GM19438 (cell line): ENCODE results near the gene LIPC.

Source experiments
- ATAC-seq: cut with Tn5 transposase; IDR thresholded peaks from one replicate; pipeline ENCODE4 v1.9.1; 2021; ENCODE audit warnings: low read depth; ENCODE audit not compliant: unreplicated experiment

LIPC gene

DNA sequence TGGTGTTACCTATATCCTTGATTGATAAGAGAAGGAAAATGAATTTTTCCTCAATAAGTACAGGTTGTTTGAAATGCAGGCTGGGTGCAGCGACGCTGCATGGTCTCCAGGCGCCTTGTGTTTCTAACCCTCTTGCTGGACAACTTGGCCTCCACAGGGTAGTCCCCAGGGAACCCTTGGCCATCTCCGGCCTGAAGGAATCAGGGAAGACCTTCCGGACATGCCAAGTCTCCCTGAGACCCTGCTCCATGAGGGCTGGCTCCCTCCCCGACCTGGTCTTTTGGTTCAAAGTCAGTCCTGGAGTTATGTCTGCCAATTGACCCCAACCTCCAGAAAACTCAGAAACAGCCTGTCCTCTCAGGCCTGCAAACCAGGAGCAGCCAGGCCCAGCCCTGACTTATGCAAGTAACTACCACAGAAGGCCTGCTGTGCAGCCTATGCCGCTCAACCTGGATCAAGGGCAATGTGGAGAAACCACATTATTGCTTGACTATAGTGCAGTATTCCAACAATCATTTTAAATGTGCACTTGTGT is 98.3 kb downstream of the LIPC start:
- no peak for ATAC-seq

DNA sequence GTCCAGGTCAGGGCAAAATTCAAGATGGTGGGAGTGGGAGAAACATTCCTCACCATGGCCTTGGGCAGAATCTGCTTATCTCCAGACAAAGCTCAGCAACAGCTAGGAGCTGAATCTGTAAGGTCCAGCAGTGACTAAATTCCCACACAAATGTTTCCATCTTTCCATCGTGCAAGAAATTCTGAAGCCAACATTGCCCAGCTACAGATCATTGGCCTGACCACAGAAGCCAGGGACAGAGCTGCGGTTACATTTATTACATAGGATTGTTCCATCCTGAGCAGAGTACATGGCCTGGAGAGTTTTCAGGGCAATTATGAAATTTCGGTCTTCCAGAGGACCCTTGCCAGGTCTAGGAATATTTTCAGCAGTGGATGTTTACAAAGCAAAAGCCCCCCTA is 100.3 kb downstream of the LIPC start:
- no peak for ATAC-seq

DNA sequence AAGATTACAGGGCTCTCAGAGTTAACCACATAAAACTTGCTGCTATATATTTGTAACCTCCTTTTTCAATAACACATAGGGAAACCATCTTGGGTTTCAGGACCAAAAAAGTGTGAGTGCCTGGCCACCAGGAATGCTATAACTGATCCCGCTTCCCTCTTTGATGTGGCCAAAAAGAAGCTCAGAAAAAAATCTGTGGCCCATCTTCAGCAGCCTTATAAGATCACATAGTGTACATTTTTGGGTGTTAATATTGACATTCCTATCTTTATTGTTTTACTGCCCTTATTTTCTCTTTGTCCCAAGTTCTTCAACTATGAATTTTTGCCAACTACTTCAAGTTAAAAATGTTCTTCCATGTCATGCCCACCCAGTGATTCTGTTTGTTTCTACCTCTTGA is 102.8 kb downstream of the LIPC start:
- ATAC-seq, result no peak

DNA sequence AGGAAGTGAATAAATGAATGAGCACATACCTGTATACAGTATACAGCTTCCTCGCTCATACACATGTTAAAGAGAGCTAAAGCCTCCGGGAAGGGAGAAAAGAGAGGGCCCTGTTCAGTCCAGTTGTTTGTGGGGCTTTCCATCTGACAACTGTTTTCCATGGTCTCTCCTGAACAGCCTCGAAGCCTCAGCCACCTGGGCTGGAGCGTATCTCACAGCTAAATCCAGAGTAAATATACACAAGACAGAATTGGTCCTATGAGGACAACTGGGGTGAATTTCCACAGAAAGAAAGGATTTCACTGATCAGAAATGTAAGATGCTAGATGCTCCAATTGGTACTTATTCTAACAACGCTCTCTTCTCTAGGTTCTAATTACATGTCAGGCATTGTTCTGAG is 103.5 kb downstream of the LIPC start:
- ATAC-seq, result no peak

DNA sequence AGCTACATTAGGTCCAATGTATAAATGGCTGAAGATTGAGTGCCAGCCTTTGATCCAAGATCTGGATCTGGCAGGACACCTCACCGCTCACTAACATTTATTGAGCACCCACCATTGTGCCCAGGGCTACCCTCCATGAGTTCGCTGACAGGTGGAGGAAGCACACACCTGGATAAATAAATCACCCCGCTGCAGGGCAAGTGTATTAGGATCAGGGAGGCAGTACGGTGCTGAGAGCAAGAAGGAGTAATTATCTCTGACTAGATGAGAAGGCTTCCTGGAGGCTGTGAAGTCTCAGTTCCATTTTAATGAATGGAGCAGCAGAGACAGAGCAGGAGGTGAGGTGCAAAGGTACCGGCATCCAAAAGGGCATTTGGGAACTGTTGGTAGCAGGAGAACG is 104.1 kb downstream of the LIPC start:
- ATAC-seq, result no peak

DNA sequence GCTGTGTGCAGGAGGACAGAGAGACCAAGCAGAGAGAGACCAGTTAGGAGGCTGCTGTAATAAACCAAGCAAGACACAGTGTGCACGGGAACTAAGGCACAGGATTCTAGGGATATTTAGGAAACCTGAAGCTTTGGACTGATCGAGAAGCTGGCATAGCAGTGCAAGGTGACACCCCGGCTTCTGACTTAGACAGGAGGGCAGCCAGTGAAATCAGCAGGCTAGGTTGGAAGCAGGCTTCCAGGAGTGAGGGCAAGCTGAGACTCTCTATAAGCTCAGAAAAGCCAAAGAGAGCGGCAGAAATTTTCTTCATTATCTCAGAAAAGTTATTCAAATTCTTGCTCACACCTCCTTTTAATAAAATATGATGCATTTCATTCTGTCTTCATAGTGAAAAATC is 104.6 kb downstream of the LIPC start:
- ATAC-seq, result no peak

DNA sequence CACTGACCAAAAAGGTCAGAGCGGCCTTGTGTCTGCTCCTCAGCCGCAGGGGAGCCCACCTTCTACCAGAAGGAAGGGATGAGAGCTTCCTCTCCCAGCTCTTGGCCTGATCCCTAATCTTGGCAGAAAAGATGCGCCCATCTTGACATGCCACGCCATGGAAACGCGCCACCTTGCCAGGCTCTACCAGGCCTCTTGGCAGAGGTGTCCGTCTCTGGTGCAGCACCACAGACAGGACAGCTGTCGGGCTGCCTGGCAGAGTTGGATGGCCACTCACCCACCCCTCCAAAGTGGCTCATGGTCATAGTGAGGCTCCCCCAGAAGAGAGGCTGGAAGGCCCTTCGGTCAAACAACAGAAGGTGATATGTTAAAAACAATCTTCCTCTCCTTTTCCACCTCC is 105.2 kb downstream of the LIPC start:
- no peak for ATAC-seq

DNA sequence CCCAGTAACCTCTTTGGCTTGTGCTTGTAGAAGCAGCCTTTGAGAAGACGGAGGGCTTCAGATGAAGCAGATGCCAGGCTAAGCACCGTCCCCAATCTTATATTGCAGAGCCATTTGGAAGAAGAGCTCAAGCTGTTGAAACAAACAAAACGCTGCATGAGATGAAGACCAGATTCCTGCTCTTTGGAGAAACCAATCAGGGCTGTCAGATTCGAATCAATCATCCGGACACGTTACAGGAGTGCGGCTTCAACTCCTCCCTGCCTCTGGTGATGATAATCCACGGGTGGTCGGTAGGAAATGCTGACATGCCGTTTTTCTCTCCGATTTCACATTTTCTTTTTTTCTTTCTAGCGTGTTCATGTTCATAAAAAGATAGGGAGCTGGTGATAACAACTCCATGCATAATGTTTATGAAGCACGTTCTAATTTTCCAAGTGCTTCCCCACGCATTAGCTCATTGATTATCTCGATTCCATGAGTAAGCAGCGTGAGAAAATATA is 106.5 kb downstream of the LIPC start:
- no peak for ATAC-seq

DNA sequence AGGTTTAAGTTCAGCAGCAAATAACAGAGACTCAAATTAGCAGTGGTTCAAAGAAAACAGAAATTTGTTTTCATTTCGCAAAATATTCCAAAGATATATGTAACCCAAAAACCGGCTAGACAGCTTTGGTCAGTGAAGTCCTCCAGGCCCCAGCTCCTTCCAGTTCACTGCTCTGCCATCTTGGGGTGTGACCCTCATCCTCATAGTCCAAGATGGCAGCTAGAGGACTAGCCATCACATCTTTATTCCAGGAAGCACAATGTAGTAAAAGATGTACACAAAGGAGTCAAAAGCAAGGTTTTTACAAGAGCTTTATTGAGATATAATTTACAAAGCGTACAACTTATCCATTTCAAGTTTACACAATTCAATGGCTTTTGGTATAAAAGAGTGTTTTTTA is 107.1 kb downstream of the LIPC start:
- ATAC-seq, result no peak

DNA sequence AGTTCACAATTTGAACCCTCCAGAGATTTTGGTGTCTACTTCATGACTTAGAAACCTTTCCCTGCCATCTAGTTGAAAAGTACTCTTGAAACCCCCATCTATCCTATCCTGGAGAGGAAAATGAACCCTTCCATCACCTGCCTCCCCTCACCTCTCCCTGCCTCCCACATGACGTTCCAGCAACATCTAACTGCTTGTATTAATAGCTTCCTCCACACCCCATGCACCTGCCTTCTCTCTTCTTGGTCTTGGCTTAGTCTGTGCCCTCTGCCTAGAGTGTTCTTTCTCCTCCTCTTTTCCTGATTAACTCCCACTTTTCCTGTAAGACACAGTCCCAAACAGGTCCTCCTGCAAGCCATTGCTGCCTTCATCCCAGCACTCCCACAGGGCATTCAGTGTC is 107.8 kb downstream of the LIPC start:
- no peak for ATAC-seq

DNA sequence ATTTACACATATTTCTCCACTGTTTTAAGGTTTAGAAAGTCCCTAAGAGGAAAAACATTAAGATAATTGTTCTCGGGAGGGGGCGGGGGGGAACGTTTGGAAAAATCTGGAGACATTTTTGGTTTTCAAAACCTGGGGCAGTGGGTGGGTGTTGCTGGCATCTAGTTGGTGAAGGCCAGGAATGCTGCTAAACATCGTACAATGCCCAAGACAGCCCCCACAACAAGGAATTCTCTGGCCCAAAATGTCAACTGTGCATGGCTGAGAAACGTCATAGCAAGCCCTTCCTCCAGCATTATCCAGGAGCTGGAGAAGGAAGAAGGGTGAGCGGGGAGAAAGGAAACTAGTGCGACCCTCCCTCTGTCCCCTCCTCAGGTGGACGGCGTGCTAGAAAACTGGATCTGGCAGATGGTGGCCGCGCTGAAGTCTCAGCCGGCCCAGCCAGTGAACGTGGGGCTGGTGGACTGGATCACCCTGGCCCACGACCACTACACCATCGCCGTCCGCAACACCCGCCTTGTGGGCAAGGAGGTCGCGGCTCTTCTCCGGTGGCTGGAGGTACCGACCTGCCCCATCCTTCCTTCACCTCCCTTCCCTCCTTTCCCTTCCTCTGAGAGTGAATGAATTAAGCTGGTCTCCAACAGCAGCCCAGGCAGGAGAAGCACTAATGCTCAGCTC is 109.8 kb downstream of the LIPC start:
- ATAC-seq, result no peak

DNA sequence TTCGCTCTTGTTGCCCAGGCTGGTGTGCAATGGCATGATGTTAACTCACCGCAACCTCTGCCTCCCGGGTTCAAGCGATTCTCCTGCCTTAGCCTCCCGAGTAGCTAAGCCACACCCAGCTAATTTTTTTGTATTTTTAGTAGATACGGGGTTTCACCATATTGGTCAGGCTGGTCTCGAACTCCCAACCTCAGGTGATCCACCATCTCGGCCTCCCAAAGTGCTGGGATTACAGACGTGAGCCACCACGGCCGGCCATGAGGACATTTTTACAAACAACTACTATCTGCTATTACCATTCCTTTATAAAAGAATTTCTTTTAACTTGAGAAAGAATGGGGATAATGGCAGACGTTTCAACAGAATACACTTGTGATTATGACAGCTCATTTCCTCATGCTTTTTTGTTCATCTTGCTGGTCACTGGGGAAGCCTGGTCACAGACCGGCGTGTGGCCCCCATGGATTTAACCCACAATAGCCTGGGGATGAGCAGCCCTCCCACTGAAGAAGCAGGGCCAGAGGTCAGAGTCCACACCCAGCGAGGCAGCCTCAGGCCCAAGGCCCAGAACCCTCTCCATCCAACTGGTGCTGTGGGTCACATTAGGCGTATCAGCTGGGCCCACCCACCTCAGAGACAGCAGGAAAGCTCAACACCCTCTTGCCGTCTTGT is 112.0 kb downstream of the LIPC start:
- no peak for ATAC-seq

DNA sequence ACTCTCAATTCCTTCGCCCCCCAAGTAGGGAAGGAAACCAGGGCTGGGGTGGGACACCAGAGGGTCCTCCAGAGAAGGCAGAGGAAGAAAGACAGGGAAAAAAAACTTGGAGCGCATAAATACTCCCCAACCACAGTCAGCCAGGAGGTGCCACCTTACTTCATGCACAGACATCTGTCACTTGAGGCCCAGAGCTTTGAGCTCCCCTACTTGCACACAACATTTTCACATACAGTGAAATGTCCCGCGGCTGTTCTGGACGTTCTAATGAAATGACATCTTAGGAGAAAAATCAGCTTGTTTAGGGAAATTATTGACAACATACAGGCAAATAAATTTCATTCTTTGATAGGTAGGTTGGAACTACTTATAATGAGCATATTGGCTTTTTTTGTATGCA is 113.0 kb downstream of the LIPC start:
- ATAC-seq, result no peak

DNA sequence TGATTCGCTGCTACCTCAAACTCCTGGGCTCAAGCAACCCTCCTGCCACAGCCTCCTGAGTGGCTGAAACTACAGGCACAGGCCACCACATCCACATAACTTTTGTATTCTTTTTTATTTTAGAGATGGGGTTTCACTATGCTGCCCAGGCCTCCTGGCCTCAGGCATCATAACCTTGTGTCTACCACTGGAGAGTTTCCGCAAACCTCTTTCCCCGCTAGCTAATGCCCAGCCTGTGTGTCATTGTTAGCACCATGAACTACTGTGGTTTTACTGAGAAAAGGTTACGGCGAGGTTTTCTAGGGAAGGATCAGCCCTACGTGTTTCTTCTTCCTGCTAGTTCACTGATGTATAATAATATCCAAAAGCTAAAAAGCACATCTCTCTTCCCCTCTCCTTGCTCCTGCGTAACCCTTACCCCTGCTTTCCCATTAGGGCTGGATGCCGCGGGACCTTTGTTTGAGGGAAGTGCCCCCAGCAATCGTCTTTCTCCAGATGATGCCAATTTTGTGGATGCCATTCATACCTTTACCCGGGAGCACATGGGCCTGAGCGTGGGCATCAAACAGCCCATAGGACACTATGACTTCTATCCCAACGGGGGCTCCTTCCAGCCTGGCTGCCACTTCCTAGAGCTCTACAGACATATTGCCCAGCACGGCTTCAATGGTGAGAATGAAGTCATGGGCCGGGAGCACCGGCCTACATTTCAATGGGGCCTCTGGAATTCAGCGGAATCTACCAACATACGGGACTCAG is 113.7 kb downstream of the LIPC start:
- no peak for ATAC-seq

DNA sequence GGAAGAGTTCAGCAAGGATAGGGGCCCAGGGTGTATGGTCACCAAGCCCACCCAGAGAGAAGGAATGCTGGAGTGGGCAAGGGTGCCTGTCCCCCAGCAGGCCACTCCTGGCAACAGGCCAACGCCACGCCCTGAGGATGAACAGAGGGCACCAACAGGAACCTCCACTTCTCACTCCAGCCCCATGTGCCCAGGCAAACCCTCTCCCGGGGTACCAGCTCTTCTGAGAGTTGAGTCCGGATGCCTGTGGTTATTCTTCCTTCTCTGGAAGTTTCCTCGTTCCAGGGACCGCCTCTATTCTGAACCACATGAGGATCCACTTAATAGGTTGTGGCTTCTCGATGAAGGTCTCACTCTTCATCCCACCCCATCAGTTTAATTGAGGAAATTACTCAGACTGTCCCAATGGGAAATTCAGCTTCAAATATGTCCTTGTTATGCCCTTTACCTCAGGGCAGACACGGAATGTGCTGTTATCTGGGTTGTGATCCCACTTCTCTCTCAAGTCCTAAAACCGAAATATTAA is 114.3 kb downstream of the LIPC start:
- no peak for ATAC-seq

DNA sequence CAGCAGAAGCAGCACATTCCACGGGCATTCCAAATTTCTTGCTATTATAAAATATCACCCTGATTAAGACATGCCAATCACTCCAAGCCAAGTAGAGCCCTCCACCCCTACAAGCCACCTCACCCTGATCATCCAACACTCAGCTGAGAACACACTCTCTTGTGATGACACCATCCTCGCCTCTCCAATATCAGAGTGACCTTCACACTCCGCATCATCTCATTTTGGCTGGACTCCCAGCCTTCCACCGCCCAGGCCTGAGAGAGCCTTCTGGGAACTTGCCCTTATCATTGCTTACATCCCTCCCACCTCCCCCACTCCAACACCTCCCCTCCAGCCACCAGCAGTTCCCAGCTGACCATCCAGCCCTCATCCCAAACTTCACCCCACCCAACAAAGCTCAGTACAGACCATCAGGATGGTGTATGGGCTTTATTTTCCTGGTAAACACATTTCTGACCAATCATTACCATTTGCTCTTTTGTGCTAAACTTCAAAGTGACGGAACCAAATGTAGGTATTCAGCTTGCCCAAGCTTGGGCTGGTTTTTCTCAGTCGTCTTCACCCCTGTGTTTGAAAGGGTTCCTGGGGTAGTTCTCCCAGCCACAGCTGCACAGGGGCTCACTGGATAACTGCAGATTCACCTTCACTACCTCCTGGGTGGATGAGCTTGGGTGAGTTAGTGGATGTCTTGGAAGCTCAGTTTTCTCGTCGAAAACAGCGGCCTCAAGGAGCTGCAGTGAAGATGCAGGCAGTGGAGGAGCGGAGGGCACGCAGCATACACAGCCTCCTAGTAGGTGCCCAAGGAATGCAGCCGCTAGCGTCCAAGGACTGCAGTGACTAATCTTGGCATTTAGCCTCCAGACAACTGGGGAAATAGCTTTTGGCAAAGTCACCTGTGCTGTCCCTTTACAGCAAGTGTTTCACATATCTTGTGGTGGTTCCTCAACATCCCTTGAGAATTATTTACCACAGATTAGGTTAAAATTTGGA is 115.1 kb downstream of the LIPC start:
- no peak for ATAC-seq

DNA sequence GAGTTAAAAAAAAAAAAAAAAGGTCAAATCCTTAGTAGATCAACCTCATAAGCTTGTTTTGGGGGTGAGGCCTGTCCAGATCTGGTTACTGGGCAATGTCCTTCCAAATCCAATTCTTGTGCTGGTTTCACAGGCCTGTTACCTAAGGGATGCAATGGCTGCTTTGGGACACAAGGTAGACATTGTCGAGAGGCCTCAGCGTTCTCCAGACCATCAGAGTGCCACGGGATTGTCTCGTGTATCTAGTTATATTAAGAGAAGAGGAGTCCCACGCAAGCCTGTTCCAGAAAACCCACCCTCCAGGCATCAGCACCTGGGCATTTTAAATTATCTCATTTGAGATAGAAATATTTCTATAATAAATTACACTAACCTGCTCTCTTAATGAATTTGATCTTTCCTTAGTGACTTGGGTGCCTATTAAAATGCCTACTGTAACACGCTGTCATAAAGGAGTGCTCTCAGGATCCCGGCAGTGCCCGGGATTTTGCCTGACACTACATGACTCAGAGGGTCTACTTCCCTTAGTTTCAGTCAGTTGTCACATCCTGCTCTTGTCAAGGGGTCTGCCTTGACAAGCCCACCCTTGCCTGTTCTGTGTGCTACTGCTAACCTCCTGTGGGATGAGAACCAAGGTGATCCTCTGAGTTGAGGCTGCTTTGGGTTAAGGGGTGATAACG is 116.0 kb downstream of the LIPC start:
- ATAC-seq, result no peak

DNA sequence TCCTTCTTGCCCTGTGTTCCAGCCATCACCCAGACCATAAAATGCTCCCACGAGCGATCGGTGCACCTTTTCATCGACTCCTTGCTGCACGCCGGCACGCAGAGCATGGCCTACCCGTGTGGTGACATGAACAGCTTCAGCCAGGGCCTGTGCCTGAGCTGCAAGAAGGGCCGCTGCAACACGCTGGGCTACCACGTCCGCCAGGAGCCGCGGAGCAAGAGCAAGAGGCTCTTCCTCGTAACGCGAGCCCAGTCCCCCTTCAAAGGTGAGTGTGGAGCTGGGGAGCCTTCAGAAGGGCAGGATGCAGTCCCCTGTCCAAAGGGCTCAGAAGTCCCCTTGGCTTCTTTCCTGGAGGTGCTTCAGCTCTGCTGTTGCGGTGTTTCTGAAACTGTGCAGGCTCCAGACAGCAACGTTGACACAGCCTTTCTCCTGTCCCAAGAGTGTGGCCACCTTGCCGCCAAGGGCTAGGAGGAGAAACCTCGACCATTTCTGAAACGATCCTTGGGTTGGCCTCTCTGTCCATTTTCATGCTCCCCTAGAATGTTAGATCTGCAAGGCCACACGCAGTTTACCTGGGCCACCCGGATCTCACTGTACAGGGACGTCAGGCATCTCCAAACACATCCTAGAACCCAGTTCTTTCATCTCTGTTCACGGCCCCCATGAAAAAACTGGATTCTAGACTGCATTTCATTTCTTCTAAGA is 116.7 kb downstream of the LIPC start:
- no peak for ATAC-seq
